Thyroid gland (tissue), 4 donors: ENCODE data around the gene DAPK3.

Experiments used
- POLR2A ChIP-seq, 2 donors: fragments of 450-650 bp; IDR thresholded peaks; one replicate each; pipeline ENCODE4 v1.6.1; 2017; ENCODE audit warnings: antibody characterized with exemption in 2 of 2, mild to moderate bottlenecking in 2 of 2, moderate library complexity in 1 of 2
- TF ChIP-seq, protein P1 (sequence below), 6 experiments: fragments of 200-600 bp in 3 of 6; fragments of 450-650 bp in 3 of 6; sonication (generic) in 3 of 6; IDR thresholded peaks; one replicate each; pipeline ENCODE4 v1.5.1; 2016 to 2019; ENCODE audit warnings: antibody characterized with exemption in 6 of 6, mild to moderate bottlenecking in 2 of 6, inconsistent platforms in 1 of 6, moderate library complexity in 1 of 6

- TF ChIP-seq, protein P1, sequence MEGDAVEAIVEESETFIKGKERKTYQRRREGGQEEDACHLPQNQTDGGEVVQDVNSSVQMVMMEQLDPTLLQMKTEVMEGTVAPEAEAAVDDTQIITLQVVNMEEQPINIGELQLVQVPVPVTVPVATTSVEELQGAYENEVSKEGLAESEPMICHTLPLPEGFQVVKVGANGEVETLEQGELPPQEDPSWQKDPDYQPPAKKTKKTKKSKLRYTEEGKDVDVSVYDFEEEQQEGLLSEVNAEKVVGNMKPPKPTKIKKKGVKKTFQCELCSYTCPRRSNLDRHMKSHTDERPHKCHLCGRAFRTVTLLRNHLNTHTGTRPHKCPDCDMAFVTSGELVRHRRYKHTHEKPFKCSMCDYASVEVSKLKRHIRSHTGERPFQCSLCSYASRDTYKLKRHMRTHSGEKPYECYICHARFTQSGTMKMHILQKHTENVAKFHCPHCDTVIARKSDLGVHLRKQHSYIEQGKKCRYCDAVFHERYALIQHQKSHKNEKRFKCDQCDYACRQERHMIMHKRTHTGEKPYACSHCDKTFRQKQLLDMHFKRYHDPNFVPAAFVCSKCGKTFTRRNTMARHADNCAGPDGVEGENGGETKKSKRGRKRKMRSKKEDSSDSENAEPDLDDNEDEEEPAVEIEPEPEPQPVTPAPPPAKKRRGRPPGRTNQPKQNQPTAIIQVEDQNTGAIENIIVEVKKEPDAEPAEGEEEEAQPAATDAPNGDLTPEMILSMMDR (IDR thresholded peaks at IDR 0.05), result no peak
- no peak for TF ChIP-seq POLR2A (IDR thresholded peaks at IDR 0.05)
Measured at GRCh38 chr19:4009990-4010807, 39.3 kb upstream of the DAPK3 start.
